ENCODE results near the gene SMIM11. TPM values are rescaled to one million over a fixed set of nuclear protein-coding genes. Genes with fewer than 3 reads are reported as not detected.

Gene SMIM11
- total and polyA plus RNA-seq, 2 of the 4 experiments (the other 2 are of a cell fraction) = 3.6 to 8.8 TPM

- Histone ChIP-seq H3K9me3 (ENCODE audit: control insufficient read depth, insufficient read depth, low read length) (no peaks in the 10 kb centered on the region), H4K91ac (ENCODE audit: insufficient read depth, low read depth, low read length) (peak overlapping the region; percentile 46; the same call in 1 of the 2 replicates), H4K20me1 (ENCODE audit: insufficient read depth, low read length) (no peaks in the 10 kb centered on the region), H2AK9ac (replicated peaks; ENCODE audit: low read depth, low read length, poor library complexity) (no peak overlapping the region), H4K5ac (ENCODE audit: low read depth, low read length) (peak overlapping the region; percentile 38), H3K27me3 (ENCODE audit: control insufficient read depth, insufficient read depth, low read length) (peaks cover 5% of the 10 kb centered on the region), H3K4ac (ENCODE audit: low read depth, low read length) (peak overlapping the region; percentile 57), H3K4me2 (ENCODE audit: low read depth, low read length) (no peak overlapping the region), H2BK15ac (ENCODE audit: low read depth, low read length) (peak overlapping the region; percentile 5; the same call in 1 of the 3 replicates), H3K27ac (ENCODE audit: insufficient read depth, low read length) (no peak overlapping the region), H2BK120ac (ENCODE audit: low read depth, low read length) (peak overlapping the region; percentile 44), H2AK5ac (ENCODE audit: low read depth, low read length) (peak overlapping the region; percentile 13; the same call in 1 of the 2 replicates), H4K8ac (ENCODE audit: low read depth in 2 of 2, low read length in 2 of 2) (no peak overlapping the region; a peak in 1 of 4 replicates), H3K9ac (ENCODE audit: low read depth, low read length) (no peak overlapping the region), H3K4me3 (ENCODE audit: insufficient read depth, low read depth, low read length) (no peak overlapping the region), H3K18ac (ENCODE audit: low read depth, low read length) (no peak overlapping the region; the same call in 1 of the 2 replicates), H3K56ac (ENCODE audit: extremely low read depth, insufficient read depth, low read length) (no peak overlapping the region), H2BK20ac (ENCODE audit: low read depth, low read length) (peak overlapping the region; percentile 20; the same call in 1 of the 2 replicates), H3K36me3 (ENCODE audit: control insufficient read depth, insufficient read depth, low read length) (no peaks in the 10 kb centered on the region), H2AFZ (replicated peaks; ENCODE audit: low read length, poor library complexity) (no peak overlapping the region), H3K4me1 (ENCODE audit: control insufficient read depth, insufficient read depth, low read length) (peaks cover 33% of the 10 kb centered on the region), H2BK5ac (ENCODE audit: low read depth, low read length, poor library complexity, severe bottlenecking) (no peak overlapping the region), H3K79me1 (ENCODE audit: low read depth in 1 of 2, low read length in 2 of 2) (no peaks in the 10 kb centered on the region), H3K9me1 (ENCODE audit: insufficient read depth, low read length) (peaks cover 11% of the 10 kb centered on the region), H3K14ac (replicated peaks; ENCODE audit: low read depth, low read length) (0 out of 2 replicates have a peak overlapping the region, but pooled peaks have one; percentile 25), H3K23ac (ENCODE audit: low read depth, low read length) (peak overlapping the region; percentile 10; the same call in 1 of the 2 replicates)
- intact Hi-C loops (cut with micrococcal nuclease) = no loop called here
- WGBS, 2 experiments (ENCODE audit: extremely low coverage in 2 of 2, insufficient read length in 1 of 2) = 82% methylated on average over 6 of the region's 13 CpGs; no CpG with 5 or more reads in 1 of the 2 experiments
- dilution Hi-C loops (cut with HindIII; ENCODE audit: low sequenced_read_pairs, unreplicated experiment) = no loop called here
- CTCF ChIA-PET = interaction anchor here (0.6 to 1.2 kb wide), 4 partner anchors 12 to 409 kb away, joined by 3 to 4 read pairs (median 3); no protein-coding TSS in a partner anchor
- peak; percentile 25 for DNase-seq
- no peak for ATAC-seq (ENCODE audit: low read depth)
- in situ Hi-C loops (cut with MboI; ENCODE audit: low sequenced_read_pairs) = no loop called here
- POLR2A ChIA-PET (ENCODE audit: unreplicated experiment) = interaction anchor here (0.7 kb wide), 1 partner anchor 88 kb away, joined by 12 read pairs; no protein-coding TSS in a partner anchor
- no TSS peak for BruUV-seq (replicated peaks)
- TF ChIP-seq MXI1 (IDR thresholded peaks at IDR 0.05; ENCODE audit: borderline replicate concordance, low read depth, low read length) (no peak), SMC3 (IDR thresholded peaks at IDR 0.05; ENCODE audit: low read depth, low read length) (no peak), NFE2L2 (IDR thresholded peaks at IDR 0.05; ENCODE audit: low read depth, low read length) (no peak), RCOR1 (IDR thresholded peaks at IDR 0.05; ENCODE audit: insufficient replicate concordance, low read length) (no peak), POLR2A (IDR thresholded peaks at IDR 0.05; ENCODE audit: low read depth, low read length) (no peak), MAFK (IDR thresholded peaks at IDR 0.05; ENCODE audit: low read depth, low read length) (no peak), USF2 (IDR thresholded peaks at IDR 0.05; ENCODE audit: low read depth, low read length) (no peak), FOS (IDR thresholded peaks at IDR 0.05; ENCODE audit: low read depth, low read length) (no peak), ELK1 (IDR thresholded peaks at IDR 0.05; ENCODE audit: borderline replicate concordance, low read depth, low read length) (no peak), CEBPB (IDR thresholded peaks at IDR 0.05; ENCODE audit: low read depth, low read length) (no peak), RAD21 (IDR thresholded peaks at IDR 0.05; ENCODE audit: low read length) (no peak), RFX5 (IDR thresholded peaks at IDR 0.05; ENCODE audit: low read depth, low read length) (no peak), CHD1 (IDR thresholded peaks at IDR 0.05; ENCODE audit: low read depth, low read length) (no peak), MAZ (IDR thresholded peaks at IDR 0.05; ENCODE audit: borderline replicate concordance, low read depth, low read length) (no peak)
- TF ChIP-seq, protein P1, sequence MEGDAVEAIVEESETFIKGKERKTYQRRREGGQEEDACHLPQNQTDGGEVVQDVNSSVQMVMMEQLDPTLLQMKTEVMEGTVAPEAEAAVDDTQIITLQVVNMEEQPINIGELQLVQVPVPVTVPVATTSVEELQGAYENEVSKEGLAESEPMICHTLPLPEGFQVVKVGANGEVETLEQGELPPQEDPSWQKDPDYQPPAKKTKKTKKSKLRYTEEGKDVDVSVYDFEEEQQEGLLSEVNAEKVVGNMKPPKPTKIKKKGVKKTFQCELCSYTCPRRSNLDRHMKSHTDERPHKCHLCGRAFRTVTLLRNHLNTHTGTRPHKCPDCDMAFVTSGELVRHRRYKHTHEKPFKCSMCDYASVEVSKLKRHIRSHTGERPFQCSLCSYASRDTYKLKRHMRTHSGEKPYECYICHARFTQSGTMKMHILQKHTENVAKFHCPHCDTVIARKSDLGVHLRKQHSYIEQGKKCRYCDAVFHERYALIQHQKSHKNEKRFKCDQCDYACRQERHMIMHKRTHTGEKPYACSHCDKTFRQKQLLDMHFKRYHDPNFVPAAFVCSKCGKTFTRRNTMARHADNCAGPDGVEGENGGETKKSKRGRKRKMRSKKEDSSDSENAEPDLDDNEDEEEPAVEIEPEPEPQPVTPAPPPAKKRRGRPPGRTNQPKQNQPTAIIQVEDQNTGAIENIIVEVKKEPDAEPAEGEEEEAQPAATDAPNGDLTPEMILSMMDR (conservative IDR thresholded peaks at IDR 0.05; ENCODE audit: low read depth, low read length) = no peak
Measured at GRCh38 chr21:34333121-34333739, 42.1 kb upstream of the SMIM11 start.

Data from IMR-90 (cell line).